Activated CD8-positive, alpha-beta memory T cell treated with anti-CD3 and anti-CD28 coated beads, Interleukin-2, amount 50 U/mL, for 48 hours (primary cell): ENCODE measurements around the gene HNRNPM.
"Not testable (repeated sequence)": the region's sequence is repeated elsewhere in the genome, so short reads cannot be mapped to it uniquely, and the experiment has no call there.

Experiments
- DNase-seq: peaks from one replicate; pipeline ENCODE4 v3.0.0-alpha.2; 2020

The HNRNPM gene

DNA sequence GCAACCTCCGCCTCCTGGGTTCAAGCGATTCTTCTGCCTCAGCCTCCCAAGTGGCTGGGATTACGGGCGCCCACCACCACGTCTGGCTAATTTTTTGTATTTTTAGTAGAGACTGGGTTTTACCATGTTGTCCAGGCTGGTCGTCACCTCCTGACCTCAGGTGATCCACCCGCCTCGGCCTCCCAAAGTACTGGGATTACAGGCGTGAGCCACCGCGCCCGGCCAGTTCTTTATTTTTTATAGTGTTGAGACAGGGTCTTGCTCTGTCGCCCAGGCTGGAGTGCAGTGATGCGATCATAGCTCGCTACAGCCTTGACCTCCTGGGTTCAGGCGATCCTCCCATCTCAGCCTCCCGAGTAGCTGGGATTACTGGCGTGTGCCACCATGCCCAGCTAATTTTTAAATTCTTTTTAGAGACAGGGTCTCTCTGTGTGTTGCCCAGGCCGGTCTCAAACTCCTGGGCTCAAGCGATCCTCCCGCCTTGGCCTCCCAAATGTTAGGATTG, 69.8 kb downstream of the HNRNPM start:
- not testable (repeated sequence) for DNase-seq

DNA sequence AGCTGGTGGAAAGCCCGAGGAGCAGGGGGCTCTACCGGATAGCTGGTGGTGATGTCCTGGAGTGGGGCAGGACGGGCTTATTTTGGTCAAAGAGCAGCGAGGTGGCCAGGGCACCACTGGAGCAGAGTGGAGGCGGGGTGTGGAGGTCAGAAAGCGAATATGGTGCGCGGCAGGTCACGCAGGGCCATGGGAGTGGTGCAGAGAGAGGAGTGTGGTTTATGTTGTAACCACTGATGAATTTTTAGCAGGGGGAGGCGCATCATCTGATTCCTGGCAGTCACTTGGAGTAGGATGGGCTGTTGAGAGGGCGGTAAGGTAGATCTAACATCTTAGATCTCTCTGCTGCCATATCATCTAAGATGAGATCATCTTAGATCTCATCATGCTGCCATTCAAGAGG, 70.5 kb downstream of the HNRNPM start:
- peak; percentile 74 for DNase-seq

DNA sequence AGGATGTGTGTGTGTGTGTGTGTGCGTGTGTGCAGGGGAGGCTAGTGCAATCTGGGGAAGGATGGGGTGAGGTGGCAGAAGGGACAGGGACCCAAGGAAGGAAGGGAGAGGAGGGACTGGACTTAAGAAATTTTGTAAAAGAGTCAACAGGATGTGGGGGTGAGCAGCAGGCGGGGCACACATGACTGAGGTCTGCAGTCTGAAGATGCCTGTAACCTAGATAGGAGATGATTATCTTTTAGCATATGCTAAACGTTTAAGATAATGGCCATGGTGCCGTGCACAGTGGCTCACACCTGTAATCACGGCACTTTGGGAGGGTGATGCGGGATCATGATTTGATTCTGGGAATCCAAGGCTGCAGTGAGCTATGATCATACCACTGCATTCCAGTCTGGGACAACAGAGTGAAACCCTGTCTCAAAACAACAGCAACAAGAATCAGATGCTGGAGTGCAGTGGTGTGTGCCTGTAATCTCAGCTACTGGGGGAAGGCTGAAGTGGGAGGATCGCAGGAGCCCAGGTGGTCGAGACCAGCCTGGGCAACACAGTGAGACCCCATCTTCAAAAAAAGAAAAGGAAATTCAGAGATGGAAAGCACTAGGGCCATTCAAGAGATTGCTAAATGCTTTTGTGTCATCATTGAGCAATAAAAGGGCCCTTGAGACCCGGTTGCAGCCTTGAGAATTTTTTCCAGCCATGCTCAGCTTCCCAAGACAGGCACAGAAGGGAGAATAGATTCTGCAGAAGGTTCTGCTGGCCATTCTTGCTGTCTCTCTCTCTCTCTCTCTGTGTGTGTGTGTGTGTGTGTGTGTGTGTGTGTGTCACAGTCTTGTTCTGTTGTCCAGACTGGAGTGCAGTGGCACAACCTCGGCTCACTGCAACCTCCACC, 73.0 kb downstream of the HNRNPM start:
- DNase-seq, result no peak

DNA sequence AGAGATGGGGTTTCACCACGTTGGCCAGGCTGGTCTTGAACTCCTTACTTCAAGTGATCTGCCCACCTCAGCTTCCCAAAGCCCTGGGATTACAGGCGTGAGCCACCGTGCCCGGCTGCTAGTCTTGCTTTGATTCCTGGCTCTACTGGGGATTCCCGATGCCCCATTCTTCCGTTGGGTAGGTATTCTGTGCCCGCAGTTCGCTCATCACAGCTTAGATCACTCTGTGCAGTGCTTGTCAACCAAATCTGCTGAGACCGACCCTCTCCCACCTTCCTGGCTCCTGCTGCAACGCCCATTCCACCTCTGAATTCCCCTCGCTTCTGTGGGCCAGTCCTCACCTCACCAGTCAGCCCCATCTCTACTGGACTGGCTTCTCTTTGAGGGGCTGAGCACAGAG, 73.8 kb downstream of the HNRNPM start:
- DNase-seq, result no peak

DNA sequence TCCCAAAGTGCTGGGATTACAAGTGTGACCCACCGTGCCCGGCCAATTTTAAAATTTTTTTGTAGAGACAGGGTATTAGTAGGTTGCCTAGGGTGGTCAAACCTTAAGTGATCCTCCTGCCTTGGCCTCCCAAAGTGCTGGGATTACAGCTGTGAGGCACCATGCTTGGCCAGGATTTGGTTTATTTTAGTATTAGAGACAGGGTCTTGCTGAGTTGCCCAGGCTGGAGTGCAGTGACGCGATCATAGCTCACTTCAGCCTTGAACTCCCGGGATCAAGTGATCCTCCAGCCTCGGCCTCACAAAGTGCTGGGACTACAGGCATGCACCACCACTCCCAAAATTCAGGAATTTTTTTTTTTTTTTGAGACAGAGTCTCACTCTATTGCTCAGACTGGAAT, 74.6 kb downstream of the HNRNPM start:
- DNase-seq, result no peak

DNA sequence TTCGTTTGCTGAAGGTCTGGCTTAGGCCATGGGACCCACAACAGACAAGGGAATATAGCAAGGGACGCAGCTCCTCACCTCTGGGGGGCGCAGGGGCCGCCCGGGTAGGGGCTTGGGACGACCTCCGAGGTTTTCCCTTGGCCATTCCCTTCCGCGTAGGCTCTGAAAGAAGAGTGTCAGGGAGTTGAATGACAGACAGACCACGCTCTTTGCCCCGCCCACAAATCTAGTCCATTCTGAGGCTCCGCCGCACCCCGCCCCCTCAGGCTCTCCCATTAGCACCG, 80.6 kb downstream of the HNRNPM start:
- no peak for DNase-seq

DNA sequence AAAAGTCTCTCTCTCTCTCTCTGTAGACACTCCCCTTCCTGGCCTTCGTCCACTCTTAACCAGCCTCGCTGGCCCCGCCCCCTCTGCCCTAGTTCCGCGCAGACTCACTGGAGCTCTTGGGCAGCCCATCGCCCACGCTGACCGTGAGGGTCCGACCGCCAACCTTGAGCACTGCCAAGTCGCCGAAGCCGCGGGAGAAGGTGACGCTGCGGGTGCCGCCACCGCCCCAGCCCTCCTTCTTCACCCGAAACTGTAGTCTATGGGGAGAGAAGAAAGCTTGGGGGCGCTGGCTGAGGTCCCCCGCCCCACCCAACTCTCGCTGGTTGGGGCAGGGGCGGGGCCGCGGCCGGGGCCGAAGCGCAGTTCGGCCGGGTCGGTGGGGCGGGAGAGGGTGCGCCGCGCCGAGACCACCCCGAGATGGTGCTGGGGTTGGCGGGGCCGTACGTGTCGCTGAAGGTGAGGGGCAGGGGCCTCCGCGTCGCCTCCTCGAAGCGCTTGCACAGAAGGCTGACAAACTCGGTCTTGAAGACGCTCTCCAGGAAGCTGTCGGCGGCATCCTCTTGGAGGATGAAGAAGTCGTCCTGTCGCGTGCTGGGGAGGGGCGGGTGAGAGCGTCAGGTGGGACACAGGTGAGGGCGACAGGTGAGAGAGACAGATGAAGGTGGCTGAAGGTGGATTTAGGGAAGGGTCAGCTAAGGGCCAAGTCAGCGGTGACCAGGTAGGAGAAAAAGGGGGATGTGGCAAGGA, 81.7 kb downstream of the HNRNPM start:
- DNase-seq, result no peak

DNA sequence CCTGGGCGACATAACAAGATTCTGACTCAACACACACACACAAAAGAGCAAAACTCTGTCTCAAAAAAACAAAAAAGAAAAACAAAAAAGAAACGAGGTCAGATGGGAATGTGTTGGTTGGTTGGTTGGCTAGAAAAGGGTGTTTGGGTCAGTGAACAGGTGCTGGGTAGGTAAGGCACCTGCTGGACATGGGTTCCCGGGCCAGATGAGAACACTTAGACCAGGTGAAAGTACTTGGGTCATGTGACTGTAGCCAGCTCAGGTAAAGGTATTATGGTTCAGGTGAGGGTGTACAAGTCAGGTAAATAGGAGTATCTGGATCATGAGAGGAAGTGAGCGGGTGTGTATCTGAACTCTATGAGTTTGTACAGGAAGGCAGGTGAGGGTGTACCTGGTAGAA, 83.7 kb downstream of the HNRNPM start:
- no peak for DNase-seq

DNA sequence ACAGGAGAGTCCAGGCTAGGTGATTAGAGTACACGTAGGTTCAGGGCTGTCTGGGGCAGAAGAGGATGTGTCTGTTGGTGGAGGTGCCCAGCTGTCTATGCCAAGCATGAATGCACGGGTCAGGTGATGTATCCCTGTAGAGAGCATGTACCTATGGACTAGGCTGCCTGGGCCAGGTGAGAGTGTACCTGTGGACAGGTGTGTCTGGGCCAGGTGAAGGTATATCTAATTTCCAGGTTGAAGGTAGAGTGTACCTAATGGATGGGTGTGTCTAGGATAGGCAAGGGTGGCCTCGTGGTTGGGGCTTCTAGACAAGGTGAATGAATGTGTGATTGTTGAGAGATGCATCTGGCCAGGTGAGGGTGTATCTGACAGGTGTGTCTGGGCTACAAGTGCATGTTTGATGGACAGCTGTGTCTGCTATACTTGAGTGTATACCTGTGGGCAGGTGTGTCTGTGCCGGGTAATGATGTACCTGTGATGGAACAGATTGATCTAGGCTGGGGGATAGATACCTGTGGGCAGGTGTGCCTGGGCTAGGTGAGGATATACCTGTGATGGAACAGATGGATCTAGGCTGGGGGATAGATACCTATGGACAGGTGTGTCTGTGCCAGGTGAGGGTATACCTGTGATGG, 84.7 kb downstream of the HNRNPM start:
- no peak for DNase-seq

DNA sequence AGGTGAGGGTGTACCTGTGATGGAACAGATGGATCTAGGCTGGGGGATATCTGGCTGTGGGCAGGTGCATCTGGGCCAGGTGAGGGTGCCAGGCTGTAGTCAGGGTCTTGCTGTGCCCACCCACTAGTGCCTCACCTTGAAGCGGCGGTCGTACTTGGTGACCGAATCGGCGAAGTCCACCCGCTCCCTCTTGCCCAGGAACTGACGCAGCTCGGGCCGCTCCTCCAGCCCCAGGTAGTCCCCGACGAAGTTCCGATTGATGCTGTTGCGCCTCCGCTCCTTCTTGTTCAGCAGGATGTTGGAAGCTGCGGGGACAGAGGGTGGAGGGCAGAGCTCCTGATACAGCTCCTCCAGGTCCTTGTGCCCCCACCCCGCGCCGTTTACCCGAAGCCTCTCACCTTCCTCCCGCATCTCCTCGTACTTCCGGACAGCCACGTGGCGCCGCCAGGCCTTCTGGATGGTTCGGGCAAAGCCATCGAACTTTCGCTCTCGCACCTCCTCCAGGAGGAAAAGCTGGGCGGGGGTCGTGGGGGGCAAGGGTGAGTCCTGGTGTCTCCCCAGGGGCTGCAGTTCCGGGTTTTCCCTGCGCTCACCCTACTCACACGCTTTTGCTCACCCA, 85.4 kb downstream of the HNRNPM start:
- DNase-seq, result no peak

DNA sequence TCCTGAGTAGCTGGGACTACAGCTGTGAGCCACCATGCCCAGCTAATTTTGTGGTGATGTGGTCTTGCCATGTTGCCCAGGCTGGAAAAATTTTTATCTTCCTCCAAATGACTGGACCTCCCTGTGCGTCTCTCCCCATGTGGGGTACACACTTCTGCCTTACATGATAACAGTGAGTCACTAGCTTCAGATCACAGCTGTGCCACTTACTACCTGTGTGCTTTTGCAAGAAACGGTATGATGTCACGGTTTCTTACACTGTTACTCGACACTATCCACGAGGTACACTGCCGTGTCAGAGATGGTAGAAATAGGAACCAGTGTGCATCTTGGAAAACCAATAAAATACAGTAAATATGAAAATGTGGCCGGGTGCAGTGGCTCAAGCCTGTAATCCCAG, 86.7 kb downstream of the HNRNPM start:
- no peak for DNase-seq

DNA sequence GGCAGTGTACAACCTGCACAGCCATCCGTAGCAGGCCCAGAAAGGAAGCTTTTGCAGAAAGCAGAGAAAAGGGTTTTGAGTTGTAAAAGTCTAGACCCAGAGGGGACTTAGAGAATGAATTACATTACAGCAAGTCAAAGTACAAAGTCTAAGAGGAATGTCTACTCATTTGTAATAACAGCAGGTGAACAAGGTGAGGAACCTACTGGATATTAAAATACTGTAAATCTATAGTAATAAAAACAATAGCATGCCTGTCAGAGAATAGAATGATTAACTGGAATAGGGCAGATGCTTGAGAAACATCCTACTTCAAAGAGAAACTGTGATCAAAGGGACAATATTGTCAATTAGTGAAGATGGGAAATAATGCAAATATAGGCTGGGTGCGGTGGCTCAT, 87.5 kb downstream of the HNRNPM start:
- DNase-seq, result no peak

DNA sequence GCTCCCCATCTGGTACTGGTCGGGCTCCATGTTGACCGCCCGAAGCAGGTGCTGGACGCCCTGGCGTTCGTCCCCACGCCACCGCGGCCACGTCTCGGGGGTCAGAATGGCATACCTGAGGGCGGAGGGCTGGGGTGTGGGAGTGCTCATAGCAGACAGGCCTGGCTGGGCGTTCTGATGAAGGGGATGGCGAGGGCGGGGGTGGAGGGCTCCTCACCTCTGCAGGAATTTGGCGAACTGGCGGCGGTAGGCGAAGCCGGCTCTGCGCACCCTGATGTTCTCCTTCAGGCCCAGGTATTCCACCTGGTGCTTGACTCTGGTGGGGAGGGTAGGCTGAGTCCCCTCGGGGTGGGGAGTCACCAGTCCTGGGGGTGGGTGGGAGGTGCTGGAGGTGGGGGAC, 91.5 kb downstream of the HNRNPM start:
- no peak for DNase-seq

DNA sequence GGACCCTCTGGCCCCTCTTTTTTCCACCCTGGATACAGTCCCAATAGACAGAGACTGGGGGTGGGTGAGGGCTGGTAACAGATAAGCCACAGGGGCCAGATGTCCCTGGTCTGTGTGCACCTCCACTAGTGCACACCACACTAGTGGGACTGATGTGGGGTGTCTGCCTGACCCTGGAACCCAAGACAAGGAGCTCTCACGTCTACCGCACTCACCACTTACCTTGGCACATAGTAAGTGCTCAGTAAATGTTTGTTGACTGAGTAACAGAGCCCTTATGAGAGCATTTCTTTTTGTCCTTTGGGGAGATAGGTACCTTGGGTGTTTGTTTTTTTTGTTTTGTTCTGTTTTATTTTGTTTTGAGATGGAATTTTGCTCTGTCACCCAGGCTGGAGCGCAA, 92.3 kb downstream of the HNRNPM start:
- no peak for DNase-seq
